Mesendoderm (in vitro differentiated cells): Measurements from ENCODE around the gene TPO.

Source experiments
- DNase-seq: peaks from one replicate; pipeline ENCODE4 v3.0.0; 2013
- H2AK5ac ChIP-seq: 2 replicates; pipeline ENCODE4 v1.6.1; 2013; ENCODE audit warnings: low read length, inconsistent platforms
- H2BK120ac ChIP-seq: 2 replicates; pipeline ENCODE4 v1.6.1; 2013; ENCODE audit warnings: low read depth, mild to moderate bottlenecking, low read length, moderate library complexity, mixed read lengths
- H2BK15ac ChIP-seq: replicated peaks from 2 replicates; pipeline ENCODE4 v1.6.1; 2013; ENCODE audit warnings: low read depth, mild to moderate bottlenecking, moderate library complexity
- H2BK5ac ChIP-seq: 2 replicates; pipeline ENCODE4 v1.6.1; 2013; ENCODE audit warnings: low read length, inconsistent platforms
- H3K18ac ChIP-seq: 2 replicates; pipeline ENCODE4 v1.6.1; 2013; ENCODE audit warnings: mild to moderate bottlenecking, low read length, mixed read lengths
- H3K23ac ChIP-seq: one replicate; pipeline ENCODE4 v1.6.1; 2013; ENCODE audit warnings: low read length
- H3K27ac ChIP-seq: 2 replicates; pipeline ENCODE4 v1.5.1; 2013; ENCODE audit warnings: low read depth, mild to moderate bottlenecking, inconsistent platforms, low read length, moderate library complexity
- H3K27me3 ChIP-seq: 2 replicates; pipeline ENCODE4 v1.6.1; 2013; ENCODE audit warnings: low read length, control low read depth, mild to moderate bottlenecking, inconsistent platforms; ENCODE audit not compliant: insufficient read depth, poor library complexity
- H3K36me3 ChIP-seq: 2 replicates; pipeline ENCODE4 v1.6.1; 2013; ENCODE audit warnings: low read length, inconsistent platforms; ENCODE audit not compliant: control insufficient read depth, insufficient read depth
- H3K4ac ChIP-seq: one replicate; pipeline ENCODE4 v1.6.1; 2013; ENCODE audit warnings: low read depth, mild to moderate bottlenecking, low read length, moderate library complexity
- H3K4me1 ChIP-seq: 2 replicates; pipeline ENCODE4 v1.6.1; 2013; ENCODE audit warnings: low read depth, low read length, inconsistent platforms; ENCODE audit not compliant: control insufficient read depth
- H3K4me2 ChIP-seq: 2 replicates; pipeline ENCODE4 v1.6.1; 2013; ENCODE audit warnings: low read length
- H3K4me3 ChIP-seq: 2 replicates; pipeline ENCODE4 v1.5.1; 2013; ENCODE audit warnings: mild to moderate bottlenecking, low read length
- H3K56ac ChIP-seq: one replicate; pipeline ENCODE4 v1.6.1; 2013; ENCODE audit warnings: low read length
- H3K79me1 ChIP-seq: 2 replicates; pipeline ENCODE4 v1.6.1; 2013; ENCODE audit warnings: low read length, inconsistent platforms
- H3K79me2 ChIP-seq: 2 replicates; pipeline ENCODE4 v1.6.1; 2013; ENCODE audit warnings: mild to moderate bottlenecking, low read length; ENCODE audit not compliant: control insufficient read depth, insufficient read depth
- H3K9ac ChIP-seq: 2 replicates; pipeline ENCODE4 v1.6.1; 2013; ENCODE audit warnings: low read length, inconsistent platforms
- H4K5ac ChIP-seq: one replicate; pipeline ENCODE4 v1.6.1; 2013; ENCODE audit warnings: low read length
- H4K8ac ChIP-seq: one replicate; pipeline ENCODE4 v1.6.1; 2013; ENCODE audit warnings: low read depth, mild to moderate bottlenecking, control low read depth, low read length, moderate library complexity
- WGBS: extraction: QIAGEN DNeasy Blood & Tissue Kit; methylation state at CpG from one replicate; pipeline ENCODE4 v1.1.7; 2013; ENCODE audit warnings: low lambda C conversion rate, missing lambda C conversion rate; ENCODE audit not compliant: insufficient coverage; ENCODE audit errors: extremely low coverage; 5-methylcytosine and 5-hydroxymethylcytosine counted together

TPO gene

GRCh38 chr2:1590596-1591460 lies 177.6 kb downstream of the TPO start:
- no peak overlapping the region for H3K4me2 ChIP-seq
- no peak overlapping the region for H3K4me3 ChIP-seq
- no peak overlapping the region for H3K27ac ChIP-seq
- H3K4me1 ChIP-seq = peaks cover 3% of the 10 kb centered on the region
- H4K8ac ChIP-seq = no peak overlapping the region
- H3K23ac ChIP-seq = no peak overlapping the region
- no peaks in the 10 kb centered on the region for H3K36me3 ChIP-seq
- peak; percentile 44 for DNase-seq
- no peak overlapping the region for H4K5ac ChIP-seq
- peak overlapping the region; percentile 54 for H3K56ac ChIP-seq
- H3K79me2 ChIP-seq = no peaks in the 10 kb centered on the region
- no peak overlapping the region for H2BK15ac ChIP-seq
- WGBS = no CpG with 5 or more reads among the region's 18 CpGs
- H3K4ac ChIP-seq = no peak overlapping the region
- H3K9ac ChIP-seq = no peak overlapping the region
- H2AK5ac ChIP-seq = no peak overlapping the region
- H3K27me3 ChIP-seq = no peaks in the 10 kb centered on the region
- H2BK5ac ChIP-seq = no peak overlapping the region
- no peak overlapping the region for H3K18ac ChIP-seq
- no peaks in the 10 kb centered on the region for H3K79me1 ChIP-seq
- no peak overlapping the region for H2BK120ac ChIP-seq

DNA sequence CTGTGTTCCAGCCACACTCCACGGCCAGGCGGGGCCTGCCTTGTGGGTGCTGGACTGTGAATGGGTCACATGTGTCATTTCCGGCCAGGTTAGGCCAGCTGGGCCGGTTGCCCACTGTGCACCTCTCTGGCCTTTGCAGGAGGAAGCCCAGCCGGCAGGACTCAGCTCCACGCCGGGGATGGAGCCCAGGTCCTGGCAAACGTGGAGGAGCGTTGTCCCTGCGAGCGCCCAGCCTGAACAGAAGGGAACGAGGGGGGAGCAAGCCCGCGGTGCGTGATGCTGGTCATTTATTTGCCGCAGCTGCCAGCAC lies 178.2 kb downstream of the TPO start:
- peaks cover 3% of the 10 kb centered on the region for H3K4me1 ChIP-seq
- no peak overlapping the region for H4K8ac ChIP-seq
- no peak overlapping the region for H2AK5ac ChIP-seq
- H3K36me3 ChIP-seq = no peaks in the 10 kb centered on the region
- no peaks in the 10 kb centered on the region for H3K79me1 ChIP-seq
- H3K27ac ChIP-seq = no peak overlapping the region
- H3K18ac ChIP-seq = no peak overlapping the region
- H3K23ac ChIP-seq = no peak overlapping the region
- DNase-seq = no peak
- no CpG with 5 or more reads among the region's 16 CpGs for WGBS
- no peak overlapping the region for H2BK15ac ChIP-seq
- no peaks in the 10 kb centered on the region for H3K79me2 ChIP-seq
- H2BK120ac ChIP-seq = no peak overlapping the region
- peak overlapping the region; percentile 54 for H3K56ac ChIP-seq
- H3K9ac ChIP-seq = no peak overlapping the region
- no peak overlapping the region for H4K5ac ChIP-seq
- no peaks in the 10 kb centered on the region for H3K27me3 ChIP-seq
- no peak overlapping the region for H3K4me2 ChIP-seq
- no peak overlapping the region for H3K4ac ChIP-seq
- H2BK5ac ChIP-seq = no peak overlapping the region
- no peak overlapping the region for H3K4me3 ChIP-seq
